ENCODE measurements around the gene FKBP1A. TPM values are rescaled to one million over a fixed set of nuclear protein-coding genes. Genes with fewer than 3 reads are reported as not detected.
"Not testable (repeated sequence)": the region's sequence is repeated elsewhere in the genome, so short reads cannot be mapped to it uniquely, and the experiment has no call there.

The FKBP1A gene
- polyA plus RNA-seq, 6 donors from 2014 or later, result 56.4 to 80.3 (median 66.4) TPM

- peaks cover 5 to 12% (median 5%) of the 10 kb centered on the region in 3 donors for H3K4me1 Mint-ChIP-seq
- H3K9me3 Mint-ChIP-seq, result peaks cover 0 to 4% (median 0%) of the 10 kb centered on the region in 7 donors
- H3K4me3 Mint-ChIP-seq, result no peak overlapping the region
- H3K27ac Mint-ChIP-seq, result no peak overlapping the region
- ATAC-seq (ENCODE audit: low read depth in 2 of 2) (no peak), DNase-seq (no peak)
- H3K27me3 Mint-ChIP-seq, result peaks cover 17 to 27% (median 24%) of the 10 kb centered on the region in 3 donors
- H3K36me3 Mint-ChIP-seq, result peaks cover 4 to 17% of the 10 kb centered on the region in 2 donors
Measured at GRCh38 chr20:1403624-1404023, 10.8 kb upstream of the FKBP1A start.

- Mint-ChIP-seq H3K9me3 (peaks cover 0 to 2% (median 0%) of the 10 kb centered on the region in 7 donors), H3K4me1 (peaks cover 5 to 22% (median 7%) of the 10 kb centered on the region in 3 donors), H3K4me3 (no peak overlapping the region), H3K27ac (no peak overlapping the region), H3K36me3 (peaks cover 4 to 15% of the 10 kb centered on the region in 2 donors), H3K27me3 (peaks cover 11 to 25% (median 18%) of the 10 kb centered on the region in 3 donors)
- DNase-seq, result no peak
- ATAC-seq (ENCODE audit: low read depth in 2 of 2), result no peak
Measured at GRCh38 chr20:1402149-1402548, 9.3 kb upstream of the FKBP1A start.

GRCh38 chr20:1401451-1401907 is 8.6 kb upstream of the FKBP1A start:
- Mint-ChIP-seq H3K9me3 (peaks cover 0 to 2% (median 0%) of the 10 kb centered on the region in 7 donors), H3K27me3 (peaks cover 11 to 18% (median 14%) of the 10 kb centered on the region in 3 donors), H3K27ac (no peak overlapping the region), H3K4me1 (peaks cover 5 to 29% (median 11%) of the 10 kb centered on the region in 3 donors), H3K36me3 (peaks cover 4 to 9% of the 10 kb centered on the region in 2 donors), H3K4me3 (no peak overlapping the region)
- DNase-seq (no peak), ATAC-seq (ENCODE audit: low read depth in 2 of 2) (no peak)

GRCh38 chr20:1399678-1400366 is 7.0 kb upstream of the FKBP1A start:
- ATAC-seq (ENCODE audit: low read depth in 2 of 2); DNase-seq; H3K36me3 Mint-ChIP-seq; H3K4me3 Mint-ChIP-seq; H3K27ac Mint-ChIP-seq; H3K9me3 Mint-ChIP-seq: not testable (repeated sequence)
- peaks cover 11 to 15% (median 12%) of the 10 kb centered on the region in 3 donors for H3K27me3 Mint-ChIP-seq
- peaks cover 12 to 43% (median 20%) of the 10 kb centered on the region in 3 donors for H3K4me1 Mint-ChIP-seq

GRCh38 chr20:1398185-1398584 is 5.3 kb upstream of the FKBP1A start:
- Mint-ChIP-seq H3K4me3 (peak overlapping the region in 3 of 8 donors; percentile 2 to 28 (median 9)), H3K27me3 (peaks cover 8 to 10% (median 8%) of the 10 kb centered on the region in 3 donors), H3K4me1 (peaks cover 26 to 59% (median 36%) of the 10 kb centered on the region in 3 donors), H3K27ac (peak overlapping the region in 1 of 6 donors; percentile 11)
- peak; percentile 8 to 18 for ATAC-seq (ENCODE audit: low read depth in 2 of 2)
- DNase-seq, H3K36me3 Mint-ChIP-seq, H3K9me3 Mint-ChIP-seq: not testable (repeated sequence)

GRCh38 chr20:1397710-1398109 is 4.9 kb upstream of the FKBP1A start:
- DNase-seq, result no peak
- H3K36me3 Mint-ChIP-seq, result no peaks in the 10 kb centered on the region
- peak overlapping the region in 1 of 8 donors; percentile 2 for H3K4me3 Mint-ChIP-seq
- H3K4me1 Mint-ChIP-seq, result peaks cover 27 to 61% (median 39%) of the 10 kb centered on the region in 3 donors
- no peak for ATAC-seq (ENCODE audit: low read depth in 2 of 2)
- H3K9me3 Mint-ChIP-seq, result peaks cover 0 to 2% (median 0%) of the 10 kb centered on the region in 7 donors
- H3K27ac Mint-ChIP-seq, result peak overlapping the region in 1 of 6 donors; percentile 11
- H3K27me3 Mint-ChIP-seq, result peaks cover 5 to 8% (median 5%) of the 10 kb centered on the region in 3 donors

GRCh38 chr20:1396702-1397101 is 3.8 kb upstream of the FKBP1A start:
- Mint-ChIP-seq H3K27me3 (no peaks in the 10 kb centered on the region), H3K27ac (peak overlapping the region in 4 of 6 donors; percentile 18 to 93 (median 56)), H3K4me3 (peak overlapping the region in 2 of 8 donors; percentile 20 to 68), H3K9me3 (peaks cover 0 to 2% (median 0%) of the 10 kb centered on the region in 7 donors), H3K4me1 (peaks cover 26 to 64% (median 43%) of the 10 kb centered on the region in 3 donors), H3K36me3 (no peaks in the 10 kb centered on the region)
- ATAC-seq (ENCODE audit: low read depth in 2 of 2), result no peak
- no peak for DNase-seq

- no peak for DNase-seq
- Mint-ChIP-seq H3K4me3 (peak overlapping the region in 1 of 8 donors; percentile 68), H3K27me3 (no peaks in the 10 kb centered on the region), H3K4me1 (peaks cover 31 to 69% (median 48%) of the 10 kb centered on the region in 3 donors), H3K36me3 (no peaks in the 10 kb centered on the region), H3K9me3 (peaks cover 0 to 2% (median 0%) of the 10 kb centered on the region in 7 donors), H3K27ac (peak overlapping the region in 2 of 6 donors; percentile 20 to 22)
- no peak for ATAC-seq (ENCODE audit: low read depth in 2 of 2)
Measured at GRCh38 chr20:1396264-1396663, 3.4 kb upstream of the FKBP1A start.

GRCh38 chr20:1394686-1395085 is 1.8 kb upstream of the FKBP1A start:
- DNase-seq (no peak), ATAC-seq (ENCODE audit: low read depth in 2 of 2) (no peak)
- peak overlapping the region; percentile 70 to 99 (median 88) for H3K27ac Mint-ChIP-seq
- H3K36me3 Mint-ChIP-seq, result no peaks in the 10 kb centered on the region
- H3K9me3 Mint-ChIP-seq, result peaks cover 0 to 2% (median 0%) of the 10 kb centered on the region in 7 donors
- H3K4me1 Mint-ChIP-seq, result peaks cover 46 to 84% (median 63%) of the 10 kb centered on the region in 3 donors
- no peaks in the 10 kb centered on the region for H3K27me3 Mint-ChIP-seq
- H3K4me3 Mint-ChIP-seq, result peak overlapping the region in 4 of 8 donors; percentile 35 to 80 (median 62)

GRCh38 chr20:1393507-1393882 is 641 bp upstream of the FKBP1A start:
- Mint-ChIP-seq H3K4me1 (peaks cover 57 to 87% (median 68%) of the 10 kb centered on the region in 3 donors), H3K4me3 (peak overlapping the region; percentile 77 to 97 (median 94))
- no peak for ATAC-seq (ENCODE audit: low read depth in 2 of 2)

GRCh38 chr20:1392443-1392692 is 486 bp downstream of the FKBP1A start:
- H3K27ac Mint-ChIP-seq, result peak overlapping the region in 5 of 6 donors; percentile 84 to 94 (median 88)
- DNase-seq (no peak), ATAC-seq (ENCODE audit: low read depth in 2 of 2) (peak; percentile 1 to 3)
- H3K27me3 Mint-ChIP-seq, result no peaks in the 10 kb centered on the region
- peaks cover 62 to 90% (median 79%) of the 10 kb centered on the region in 3 donors for H3K4me1 Mint-ChIP-seq
- peak overlapping the region; percentile 77 to 94 (median 88) for H3K4me3 Mint-ChIP-seq
- no peaks in the 10 kb centered on the region for H3K36me3 Mint-ChIP-seq
- peaks cover 0 to 2% (median 0%) of the 10 kb centered on the region in 7 donors for H3K9me3 Mint-ChIP-seq

More at GRCh38 chr20:1393507-1393882, 641 bp upstream of the FKBP1A start:
- peak overlapping the region; percentile 88 to 100 (median 99) for H3K27ac Mint-ChIP-seq
- H3K9me3 Mint-ChIP-seq, result peaks cover 0 to 2% (median 0%) of the 10 kb centered on the region in 7 donors
- no peaks in the 10 kb centered on the region for H3K36me3 Mint-ChIP-seq
- H3K27me3 Mint-ChIP-seq, result no peaks in the 10 kb centered on the region
- DNase-seq, result no peak

GRCh38 chr20:1391640-1392442 is 1.0 kb downstream of the FKBP1A start:
- Mint-ChIP-seq H3K9me3 (no peaks in the 10 kb centered on the region), H3K4me1 (peaks cover 62 to 90% (median 79%) of the 10 kb centered on the region in 3 donors), H3K27me3 (no peaks in the 10 kb centered on the region), H3K4me3 (peak overlapping the region; percentile 77 to 94 (median 88)), H3K36me3 (no peaks in the 10 kb centered on the region), H3K27ac (peak overlapping the region; percentile 76 to 94 (median 88))
- no peak for ATAC-seq (ENCODE audit: low read depth in 2 of 2)
- no peak for DNase-seq
